GM23248 (cell line): ENCODE measurements around the gene ZNF142. TPM values are rescaled to one million over a fixed set of nuclear protein-coding genes. Genes with fewer than 3 reads are reported as not detected.

Source experiments
- DNase-seq: peaks from one replicate; pipeline ENCODE4 v3.0.0-alpha.2; 2015
- H2AFZ ChIP-seq: fragments of 200-600 bp; sonication (generic); 2 replicates; pipeline ENCODE4 v1.6.1; 2016; ENCODE audit warnings: antibody characterized with exemption
- H3F3A ChIP-seq: fragments of 200-600 bp; sonication (generic); 2 replicates; pipeline ENCODE4 v1.6.1; 2016; ENCODE audit warnings: mild to moderate bottlenecking, antibody characterized with exemption, mixed run types; ENCODE audit not compliant: insufficient read depth
- H3K27ac ChIP-seq: fragments of 200-600 bp; sonication (generic); 2 replicates; pipeline ENCODE4 v1.5.1; 2016; ENCODE audit warnings: mild to moderate bottlenecking
- H3K27me3 ChIP-seq: fragments of 200-600 bp; sonication (generic); replicated peaks from 2 replicates; pipeline ENCODE4 v1.6.1; 2016; ENCODE audit warnings: mild to moderate bottlenecking; ENCODE audit not compliant: insufficient read depth
- H3K36me3 ChIP-seq: fragments of 200-600 bp; sonication (generic); 2 replicates; pipeline ENCODE4 v1.6.1; 2016; ENCODE audit warnings: low read depth, mild to moderate bottlenecking
- H3K4me1 ChIP-seq: fragments of 200-600 bp; sonication (generic); 2 replicates; pipeline ENCODE4 v1.6.1; 2016; ENCODE audit warnings: mild to moderate bottlenecking; ENCODE audit not compliant: insufficient read depth
- H3K4me2 ChIP-seq: fragments of 200-600 bp; sonication (generic); one replicate; pipeline ENCODE4 v1.6.1; 2016; ENCODE audit warnings: mild to moderate bottlenecking; ENCODE audit not compliant: unreplicated experiment
- H3K4me3 ChIP-seq: fragments of 200-600 bp; sonication (generic); 2 replicates; pipeline ENCODE4 v1.5.1; 2016; ENCODE audit warnings: mild to moderate bottlenecking
- H3K79me2 ChIP-seq: fragments of 200-600 bp; sonication (generic); 2 replicates; pipeline ENCODE4 v1.6.1; 2016; ENCODE audit warnings: mild to moderate bottlenecking; ENCODE audit not compliant: insufficient read depth
- H3K9ac ChIP-seq: fragments of 200-600 bp; sonication (generic); 2 replicates; pipeline ENCODE4 v1.6.1; 2016; ENCODE audit warnings: mild to moderate bottlenecking
- H3K9me2 ChIP-seq: fragments of 200-600 bp; sonication (generic); 2 replicates; pipeline ENCODE4 v1.6.1; 2016; ENCODE audit warnings: mixed run types, mild to moderate bottlenecking, moderate library complexity; ENCODE audit not compliant: insufficient read depth
- H3K9me3 ChIP-seq: fragments of 200-600 bp; sonication (generic); one replicate; pipeline ENCODE4 v1.6.1; 2017; ENCODE audit warnings: low read depth
- H4K20me1 ChIP-seq: fragments of 200-600 bp; sonication (generic); 2 replicates; pipeline ENCODE4 v1.6.0; 2016; ENCODE audit not compliant: insufficient read depth
- EZH2 ChIP-seq: fragments of 200-600 bp; sonication (generic); IDR thresholded peaks from 2 replicates; pipeline ENCODE4 v1.6.1; 2018; ENCODE audit warnings: antibody characterized with exemption, mild to moderate bottlenecking; ENCODE audit not compliant: insufficient read depth, poor library complexity, severe bottlenecking
- EZH2phosphoT487 ChIP-seq: fragments of 200-600 bp; sonication (generic); IDR thresholded peaks from 2 replicates; pipeline ENCODE4 v1.6.1; 2018; ENCODE audit warnings: antibody characterized with exemption, moderate library complexity, mild to moderate bottlenecking, low read depth; ENCODE audit not compliant: insufficient read depth
- WGBS, 2 experiments: methylation state at CpG; one replicate each; pipeline ENCODE4 v1.1.6; 2015 to 2017; ENCODE audit warnings: low lambda C conversion rate in 2 of 2, low coverage in 1 of 2; ENCODE audit errors: missing lambda C conversion rate in 2 of 2; 5-methylcytosine and 5-hydroxymethylcytosine counted together
- in situ Hi-C: fragments of 300-500 bp; cut with MboI; formaldehyde crosslinking; loops from 2 replicates; pipeline ENCODE4 v1.15.0; 2020
- polyA plus RNA-seq: library from polyadenylated mRNA; unstranded; fragments of >200 nt; fragmentation: Nextera tagmentation; extraction: Ambion mirVana; gene quantifications from 2 replicates; pipeline ENCODE4 v1.2.1, GENCODE V29; 2016
- total RNA-seq: library from RNA; depleted of rRNA; stranded (reverse); fragments of >200 nt; shearing (Covaris generic); gene quantifications from 2 replicates; pipeline ENCODE4 v1.2.3, GENCODE V29; 2014

Gene ZNF142
- total and polyA plus RNA-seq, 2 experiments from 2014 or later, result 8.5 to 11.5 TPM

DNA sequence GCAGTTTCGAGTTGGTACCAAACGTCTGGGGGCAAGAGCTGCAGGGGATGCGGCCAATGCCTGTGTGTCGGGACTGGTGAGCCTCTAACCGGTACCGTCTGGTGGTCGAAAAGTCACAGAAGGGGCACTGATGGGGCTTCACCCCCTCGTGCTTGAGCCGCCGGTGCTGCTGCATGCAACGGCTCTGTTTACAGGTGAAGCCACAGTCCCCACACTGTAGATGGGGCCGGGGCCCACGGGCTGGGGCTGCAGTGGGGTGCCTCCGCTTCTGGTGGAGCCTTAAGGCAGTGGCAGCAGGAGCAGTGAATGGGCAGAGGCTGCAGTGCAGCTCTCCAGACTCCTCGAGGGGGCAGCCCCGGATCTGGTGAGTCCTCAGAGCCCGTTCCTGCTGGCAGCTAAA lies 16.6 kb downstream of the ZNF142 start:
- no peak overlapping the region for H3K9ac ChIP-seq
- H3K36me3 ChIP-seq, result peaks cover 14% of the 10 kb centered on the region
- no peak overlapping the region for H3K4me3 ChIP-seq
- TF ChIP-seq EZH2, result no peak
- no peak for TF ChIP-seq EZH2phosphoT487
- DNase-seq, result no peak
- no peaks in the 10 kb centered on the region for H3K79me2 ChIP-seq
- no peaks in the 10 kb centered on the region for H3K9me2 ChIP-seq
- H3K27ac ChIP-seq, result no peak overlapping the region
- no peaks in the 10 kb centered on the region for H4K20me1 ChIP-seq
- in situ Hi-C loops, result no loop called here
- H3K4me1 ChIP-seq, result peaks cover 10% of the 10 kb centered on the region; the same call in 1 of the 2 replicates
- H3K27me3 ChIP-seq, result no peaks in the 10 kb centered on the region
- no peaks in the 10 kb centered on the region for H3K9me3 ChIP-seq
- H3K4me2 ChIP-seq, result no peak overlapping the region
- peaks cover 4% of the 10 kb centered on the region; the same call in 1 of the 2 replicates for H3F3A ChIP-seq
- WGBS, 2 experiments, result 89 to 93% methylated on average over 17 of the region's 17 CpGs
- H2AFZ ChIP-seq, result no peak overlapping the region

GRCh38 chr2:218642121-218642656 lies 17.2 kb downstream of the ZNF142 start:
- H3K4me2 ChIP-seq, result no peak overlapping the region
- DNase-seq, result no peak
- H3K9me3 ChIP-seq, result no peaks in the 10 kb centered on the region
- 91% methylated on average over 18 of the region's 18 CpGs for WGBS, 2 experiments
- peaks cover 18% of the 10 kb centered on the region for H3K36me3 ChIP-seq
- H3K27me3 ChIP-seq, result no peaks in the 10 kb centered on the region
- no peaks in the 10 kb centered on the region for H4K20me1 ChIP-seq
- peaks cover 10% of the 10 kb centered on the region; the same call in 1 of the 2 replicates for H3K4me1 ChIP-seq
- no peak overlapping the region for H2AFZ ChIP-seq
- TF ChIP-seq EZH2phosphoT487 (no peak), EZH2 (no peak)
- no peak overlapping the region for H3K9ac ChIP-seq
- H3K4me3 ChIP-seq, result no peak overlapping the region
- in situ Hi-C loops, result no loop called here
- no peak overlapping the region for H3K27ac ChIP-seq
- no peaks in the 10 kb centered on the region for H3K79me2 ChIP-seq
- H3F3A ChIP-seq, result peaks cover 4% of the 10 kb centered on the region; the same call in 1 of the 2 replicates
- no peaks in the 10 kb centered on the region for H3K9me2 ChIP-seq

- Histone ChIP-seq H2AFZ (no peak overlapping the region), H3K27ac (no peak overlapping the region), H3K27me3 (no peaks in the 10 kb centered on the region), H4K20me1 (no peaks in the 10 kb centered on the region), H3K4me2 (no peak overlapping the region), H3K4me3 (no peak overlapping the region), H3K79me2 (no peaks in the 10 kb centered on the region), H3K9ac (no peak overlapping the region), H3K9me3 (no peaks in the 10 kb centered on the region), H3K36me3 (peaks cover 23% of the 10 kb centered on the region), H3K4me1 (no peaks in the 10 kb centered on the region), H3K9me2 (no peaks in the 10 kb centered on the region), H3F3A (no peaks in the 10 kb centered on the region)
- DNase-seq, result no peak
- TF ChIP-seq EZH2, result no peak
- no peak for TF ChIP-seq EZH2phosphoT487
- WGBS, 2 experiments, result 98% methylated on average over 18 of the region's 18 CpGs
- in situ Hi-C loops, result no loop called here
These were observed 21.1 kb downstream of the ZNF142 start for GRCh38 chr2:218638372-218638771.

GRCh38 chr2:218635719-218636118 lies 23.7 kb downstream of the ZNF142 start:
- TF ChIP-seq EZH2phosphoT487 (no peak), EZH2 (no peak)
- Histone ChIP-seq H3F3A (no peaks in the 10 kb centered on the region), H4K20me1 (no peaks in the 10 kb centered on the region), H3K4me2 (no peak overlapping the region), H3K9me2 (no peaks in the 10 kb centered on the region), H3K4me3 (no peak overlapping the region), H2AFZ (no peak overlapping the region), H3K9me3 (no peaks in the 10 kb centered on the region), H3K27ac (no peak overlapping the region), H3K27me3 (no peaks in the 10 kb centered on the region), H3K9ac (no peak overlapping the region), H3K4me1 (peaks cover 4% of the 10 kb centered on the region), H3K36me3 (peaks cover 23% of the 10 kb centered on the region), H3K79me2 (no peaks in the 10 kb centered on the region)
- WGBS, 2 experiments, result 83 to 92% methylated on average over 5 of the region's 5 CpGs
- in situ Hi-C loops, result no loop called here
- no peak for DNase-seq
